T-cell (primary cell): ENCODE data around the gene IL1RAP. TPM values are rescaled to one million over a fixed set of nuclear protein-coding genes. Genes with fewer than 3 reads are reported as not detected.
A peak's percentile ranks its signal among the peaks of the same experiment; 100 is the strongest.
"Not testable (repeated sequence)": the region's sequence is repeated elsewhere in the genome, so short reads cannot be mapped to it uniquely, and the experiment has no call there.

Source experiments
- ATAC-seq, 4 experiments: fragments of 200-7000 bp in 3 of 4; fragments of 150-1000 bp in 1 of 4; cut with Tn5 transposase; replicated peaks in 1 of 4; 1 replicate in 3 of 4; 2 replicates in 1 of 4; pipeline ENCODE4 v1.10.0; 2021; ENCODE audit warnings: moderate library complexity in 3 of 4, mild to moderate bottlenecking in 2 of 4, moderate number of reproducible peaks in 1 of 4
- CTCF ChIA-PET, 2 donors: fragments of 300-600 bp; sonication (Branson Sonifier 250); formaldehyde crosslinking; loops; one replicate each; lab custom pipeline; 2022; ENCODE audit warnings: antibody characterized with exemption in 2 of 2; lab: Charles Lee
- POLR2A ChIA-PET, 2 donors: fragments of 300-600 bp; sonication (Branson Sonifier 250); formaldehyde crosslinking; loops; one replicate each; lab custom pipeline; 2022; ENCODE audit warnings: antibody characterized with exemption in 2 of 2; lab: Charles Lee
- DNase-seq, 35 experiments: peaks; one replicate each; pipeline versions ENCODE4 v3.0.0 to v3.0.0-alpha.2; 2013 to 2023
- H3K27ac ChIP-seq: one replicate; pipeline ENCODE4 v1.5.1; 2013; ENCODE audit warnings: low read length
- H3K27me3 ChIP-seq, 2 experiments: replicated peaks in 1 of 2; 1 replicate in 1 of 2; 2 replicates in 1 of 2; pipeline versions ENCODE4 v1.6.1 to v1.7.0; 2013; ENCODE audit warnings: low read length in 1 of 2, mixed read lengths in 1 of 2; ENCODE audit not compliant: control insufficient read depth in 2 of 2, insufficient read depth in 2 of 2; ENCODE audit errors: extremely low read depth in 1 of 2
- H3K36me3 ChIP-seq, 2 donors: 1 replicate in 1 of 2; 2 replicates in 1 of 2; pipeline versions ENCODE4 v1.6.1 to v1.7.0; 2013; ENCODE audit warnings: low read length in 1 of 2; ENCODE audit not compliant: control insufficient read depth in 2 of 2, insufficient read depth in 1 of 2; ENCODE audit errors: extremely low read depth in 1 of 2
- H3K4me1 ChIP-seq, 2 experiments: 1 replicate in 1 of 2; 2 replicates in 1 of 2; pipeline versions ENCODE4 v1.6.1 to v1.7.0; 2013; ENCODE audit warnings: low read length in 2 of 2, mixed read lengths in 1 of 2; ENCODE audit not compliant: insufficient read depth in 2 of 2, control insufficient read depth in 1 of 2; ENCODE audit errors: extremely low read depth in 1 of 2
- H3K4me3 ChIP-seq, 2 donors: 1 replicate in 1 of 2; 2 replicates in 1 of 2; pipeline versions ENCODE4 v1.5.1 to v1.7.0; 2013; ENCODE audit warnings: mild to moderate bottlenecking in 2 of 2, low read length in 1 of 2, moderate library complexity in 1 of 2; ENCODE audit not compliant: control insufficient read depth in 1 of 2; ENCODE audit errors: extremely low read depth in 1 of 2
- H3K9me3 ChIP-seq: 2 replicates; pipeline ENCODE4 v1.7.0; 2013
- H3K27ac Mint-ChIP-seq, 2 donors: one replicate each; pipeline ENCODE4 v1.8.0; 2020 to 2021; ENCODE audit warnings: mild to moderate bottlenecking in 2 of 2, mixed read lengths in 2 of 2
- H3K27me3 Mint-ChIP-seq, 2 donors: one replicate each; pipeline ENCODE4 v1.8.0; 2021 to 2022; ENCODE audit warnings: mixed read lengths in 2 of 2
- H3K36me3 Mint-ChIP-seq: one replicate; pipeline ENCODE4 v1.8.0; 2021; ENCODE audit warnings: mixed read lengths
- H3K4me1 Mint-ChIP-seq, 3 donors: one replicate each; pipeline ENCODE4 v1.8.0; 2020 to 2022; ENCODE audit warnings: mixed read lengths in 3 of 3, mild to moderate bottlenecking in 1 of 3
- H3K4me3 Mint-ChIP-seq, 3 donors: one replicate each; pipeline ENCODE4 v1.8.0; 2020 to 2022; ENCODE audit warnings: mild to moderate bottlenecking in 3 of 3, mixed read lengths in 3 of 3, moderate library complexity in 3 of 3
- H3K9me3 Mint-ChIP-seq, 3 donors: one replicate each; pipeline ENCODE4 v1.8.0; 2020 to 2022; ENCODE audit warnings: mixed read lengths in 3 of 3
- WGBS: methylation state at CpG from one replicate; pipeline ENCODE4 v1.1.5; 2013; ENCODE audit warnings: missing lambda C conversion rate; ENCODE audit not compliant: insufficient coverage; 5-methylcytosine and 5-hydroxymethylcytosine counted together
- total RNA-seq, 35 experiments: library from RNA in 6 of 35; stranded (reverse) in 6 of 35; fragments of 120-200 nt in 1 of 35; gene quantifications; one replicate each; pipeline versions ENCODE4 v1.2.1 to v1.2.4 and lab custom pipeline; 2013 to 2026

IL1RAP gene
- 10 to 100 TPM in 2 of 5 donors, 1 to 10 TPM in 3; 8.6 to 14.5 (median 9.9) TPM for total RNA-seq
- 11.9 TPM for total RNA-seq (2013)
- total RNA-seq (lab: John Stamatoyannopoulos, UW): 9.4 to 30.1 (median 18.1) reads per million in 29 experiments

DNA sequence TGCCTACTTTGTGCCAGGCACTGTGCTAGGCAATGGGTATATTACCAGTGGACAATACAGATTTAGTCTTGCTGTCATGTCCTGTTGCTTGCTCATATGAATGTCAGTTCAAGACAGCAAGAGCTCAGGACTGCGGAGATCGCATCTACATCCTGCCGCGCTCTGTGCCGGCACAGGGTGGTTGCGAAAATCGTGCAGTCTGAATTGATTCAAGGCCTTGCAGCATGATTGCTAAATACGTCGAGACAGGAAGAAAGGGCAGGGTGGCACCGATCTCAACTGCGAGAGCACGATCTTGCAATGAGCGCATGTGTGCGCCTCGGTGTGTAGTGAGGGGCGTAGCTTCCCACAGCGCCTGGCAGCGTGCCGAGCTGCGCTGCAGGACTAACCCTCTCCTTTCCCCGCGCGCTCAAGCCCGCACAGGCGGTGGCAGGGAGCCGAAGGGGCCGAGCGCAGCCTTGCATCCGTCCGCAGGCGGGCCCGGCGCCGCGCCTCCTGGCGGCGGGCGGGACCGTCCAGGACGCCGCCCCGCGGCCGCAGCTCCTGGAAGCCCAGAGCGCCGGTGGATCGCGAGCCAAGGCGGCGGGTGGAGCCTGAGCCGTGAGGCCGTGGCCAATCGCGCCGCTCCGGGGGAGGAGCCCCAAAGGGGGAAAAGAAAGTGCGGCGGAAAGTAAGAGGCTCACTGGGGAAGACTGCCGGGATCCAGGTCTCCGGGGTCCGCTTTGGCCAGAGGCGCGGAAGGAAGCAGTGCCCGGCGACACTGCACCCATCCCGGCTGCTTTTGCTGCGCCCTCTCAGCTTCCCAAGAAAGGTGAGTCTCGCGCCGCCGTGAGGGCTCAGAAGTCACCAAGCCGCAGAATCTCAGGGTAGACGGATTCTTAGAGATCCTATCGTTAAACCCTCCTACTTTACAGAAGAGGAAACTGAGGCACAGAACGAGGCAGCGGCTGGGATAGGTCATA, at the start of gene IL1RAP:
IL1RAP (plus strand) TSS at position 677 of the 962 bp plus-strand sequence. CDS start 50,205 bp downstream, outside the sequence.
- no peaks in the 10 kb centered on the region for H3K27me3 Mint-ChIP-seq
- H3K36me3 ChIP-seq: no peaks in the 10 kb centered on the region
- H3K9me3 ChIP-seq: no peaks in the 10 kb centered on the region
- peak within 1 kb of the TSS; percentile 94 to 97 for H3K27ac Mint-ChIP-seq
- H3K4me3 ChIP-seq: peak within 1 kb of the TSS; percentile 89 to 99
- peak within 1 kb of the TSS; percentile 92 to 93 (median 93) for H3K4me3 Mint-ChIP-seq
- H3K36me3 Mint-ChIP-seq: peaks cover 5% of the 10 kb centered on the region
- H3K9me3 Mint-ChIP-seq: peaks cover 0 to 4% (median 0%) of the 10 kb centered on the region in 3 donors
- H3K4me1 Mint-ChIP-seq: peaks cover 31 to 41% (median 36%) of the 10 kb centered on the region in 3 donors
- POLR2A ChIA-PET: no interaction called here
- CTCF ChIA-PET: interaction anchor here (0.5 to 2.2 kb wide), 6 partner anchors 12 to 1738 kb away, joined by 3 to 8 read pairs (median 4); no protein-coding TSS in a partner anchor
- WGBS: under 1% methylated on average over 70 of the region's 76 CpGs
- ATAC-seq (peak; percentile 88 to 93 (median 90)), DNase-seq (peak; percentile 77 to 92 (median 82))
- no peaks in the 10 kb centered on the region for H3K27me3 ChIP-seq
- H3K4me1 ChIP-seq: peaks cover 8 to 18% of the 10 kb centered on the region in 2 experiments
- H3K27ac ChIP-seq: peak within 1 kb of the TSS; percentile 85

GRCh38 chr3:190467922-190468321, 46.0 kb upstream of the IL1RAP start:
- H3K27ac Mint-ChIP-seq: no peak overlapping the region
- no peaks in the 10 kb centered on the region for H3K36me3 ChIP-seq
- no peaks in the 10 kb centered on the region for H3K4me1 ChIP-seq
- ChIA-PET CTCF (no interaction called here), POLR2A (no interaction called here)
- H3K4me3 Mint-ChIP-seq: no peak overlapping the region
- DNase-seq (no peak), ATAC-seq (no peak)
- no peak overlapping the region for H3K4me3 ChIP-seq
- H3K27ac ChIP-seq: no peak overlapping the region
- H3K9me3 ChIP-seq: no peaks in the 10 kb centered on the region
- no peaks in the 10 kb centered on the region for H3K4me1 Mint-ChIP-seq
- peaks cover 3% of the 10 kb centered on the region for H3K36me3 Mint-ChIP-seq
- H3K27me3 Mint-ChIP-seq: peaks cover 10 to 15% of the 10 kb centered on the region in 2 donors
- H3K9me3 Mint-ChIP-seq: peaks cover 0 to 14% (median 13%) of the 10 kb centered on the region in 3 donors
- H3K27me3 ChIP-seq: peaks cover 0 to 5% of the 10 kb centered on the region in 2 experiments

GRCh38 chr3:190473261-190473660, 40.6 kb upstream of the IL1RAP start:
- H3K4me1 Mint-ChIP-seq, H3K27ac Mint-ChIP-seq, H3K4me1 ChIP-seq, H3K36me3 Mint-ChIP-seq, DNase-seq, H3K9me3 ChIP-seq, H3K36me3 ChIP-seq, H3K4me3 ChIP-seq, ATAC-seq, H3K27me3 Mint-ChIP-seq, H3K27ac ChIP-seq, H3K4me3 Mint-ChIP-seq, CTCF ChIA-PET, H3K27me3 ChIP-seq: not testable (repeated sequence)
- WGBS: 100% methylated on average over 3 of the region's 25 CpGs
- POLR2A ChIA-PET: interaction anchor here in 1 of 2 donors (0.7 kb wide), 1 partner anchor 84 kb away, joined by 3 read pairs; no protein-coding TSS in a partner anchor
- peaks cover 0 to 14% (median 13%) of the 10 kb centered on the region in 3 donors for H3K9me3 Mint-ChIP-seq

GRCh38 chr3:190481779-190482178, 32.1 kb upstream of the IL1RAP start:
- no peak overlapping the region for H3K4me3 ChIP-seq
- H3K4me3 Mint-ChIP-seq: no peak overlapping the region
- H3K4me1 Mint-ChIP-seq: peaks cover 0 to 5% (median 4%) of the 10 kb centered on the region in 3 donors
- no peaks in the 10 kb centered on the region for H3K36me3 Mint-ChIP-seq
- no peaks in the 10 kb centered on the region for H3K27me3 ChIP-seq
- ATAC-seq: no peak
- POLR2A ChIA-PET: no interaction called here
- DNase-seq: no peak
- H3K4me1 ChIP-seq: no peaks in the 10 kb centered on the region
- H3K9me3 Mint-ChIP-seq: no peaks in the 10 kb centered on the region
- H3K27ac ChIP-seq: no peak overlapping the region
- no peaks in the 10 kb centered on the region for H3K36me3 ChIP-seq
- no peaks in the 10 kb centered on the region for H3K9me3 ChIP-seq
- peaks cover 1 to 4% of the 10 kb centered on the region in 2 donors for H3K27me3 Mint-ChIP-seq
- no CpG with 5 or more reads among the region's 2 CpGs for WGBS
- H3K27ac Mint-ChIP-seq: no peak overlapping the region
- CTCF ChIA-PET: no interaction called here

- DNase-seq (no peak), ATAC-seq (no peak)
- Histone ChIP-seq H3K9me3 (no peaks in the 10 kb centered on the region), H3K36me3 (no peaks in the 10 kb centered on the region), H3K27ac (no peak overlapping the region), H3K27me3 (peaks cover 4 to 8% of the 10 kb centered on the region in 2 experiments), H3K4me3 (no peak overlapping the region), H3K4me1 (no peaks in the 10 kb centered on the region)
- Mint-ChIP-seq H3K27ac (no peak overlapping the region), H3K9me3 (no peaks in the 10 kb centered on the region), H3K36me3 (no peaks in the 10 kb centered on the region), H3K4me1 (peaks cover 0 to 5% (median 4%) of the 10 kb centered on the region in 3 donors), H3K27me3 (peaks cover 16 to 27% of the 10 kb centered on the region in 2 donors), H3K4me3 (no peak overlapping the region)
- ChIA-PET POLR2A (no interaction called here), CTCF (no interaction called here)
- 83% methylated on average over 1 of the region's 6 CpGs for WGBS
Measured at GRCh38 chr3:190485830-190486532, 27.9 kb upstream of the IL1RAP start.

DNA sequence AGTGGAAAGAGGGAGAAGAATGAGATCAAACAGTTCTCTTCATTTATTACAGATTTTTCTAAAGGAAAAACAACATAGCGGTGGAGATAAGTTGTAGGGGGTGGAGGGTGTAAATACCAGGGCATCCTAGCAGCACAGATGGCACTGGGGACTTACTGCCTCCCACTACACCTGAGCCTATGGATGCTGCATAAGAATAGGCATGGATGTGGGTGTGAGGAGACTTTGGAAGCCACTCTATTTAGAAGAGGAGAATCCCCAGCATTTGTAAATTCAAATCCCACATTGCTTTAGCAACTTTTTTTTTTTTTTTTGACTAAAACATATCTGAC, 27.4 kb upstream of the IL1RAP start:
- Histone ChIP-seq H3K9me3 (no peaks in the 10 kb centered on the region), H3K4me3 (no peak overlapping the region), H3K4me1 (no peaks in the 10 kb centered on the region), H3K27ac (no peak overlapping the region), H3K36me3 (no peaks in the 10 kb centered on the region), H3K27me3 (peaks cover 5 to 8% of the 10 kb centered on the region in 2 experiments)
- Mint-ChIP-seq H3K4me3 (no peak overlapping the region), H3K36me3 (no peaks in the 10 kb centered on the region), H3K4me1 (peaks cover 0 to 5% (median 4%) of the 10 kb centered on the region in 3 donors), H3K27ac (no peak overlapping the region), H3K27me3 (peaks cover 20 to 32% of the 10 kb centered on the region in 2 donors), H3K9me3 (no peaks in the 10 kb centered on the region)
- ATAC-seq (no peak), DNase-seq (no peak)
- ChIA-PET CTCF (no interaction called here), POLR2A (no interaction called here)
- no CpG with 5 or more reads among the region's 1 CpG for WGBS
